GM18861 (cell line): ENCODE results near the gene TBC1D28.
"Not testable (repeated sequence)": the region's sequence is repeated elsewhere in the genome, so short reads cannot be mapped to it uniquely, and the experiment has no call there.

Experiments
- ATAC-seq: cut with Tn5 transposase; IDR thresholded peaks from one replicate; pipeline ENCODE4 v1.9.1; 2021; ENCODE audit not compliant: unreplicated experiment

Gene TBC1D28

GRCh38 chr17:18644291-18644690 is at the start of gene TBC1D28:
Gene TBC1D28 (minus strand): TSS chr17:18644391. CDS start chr17:18641352, 3,039 bp downstream.
- ATAC-seq = not testable (repeated sequence)

DNA sequence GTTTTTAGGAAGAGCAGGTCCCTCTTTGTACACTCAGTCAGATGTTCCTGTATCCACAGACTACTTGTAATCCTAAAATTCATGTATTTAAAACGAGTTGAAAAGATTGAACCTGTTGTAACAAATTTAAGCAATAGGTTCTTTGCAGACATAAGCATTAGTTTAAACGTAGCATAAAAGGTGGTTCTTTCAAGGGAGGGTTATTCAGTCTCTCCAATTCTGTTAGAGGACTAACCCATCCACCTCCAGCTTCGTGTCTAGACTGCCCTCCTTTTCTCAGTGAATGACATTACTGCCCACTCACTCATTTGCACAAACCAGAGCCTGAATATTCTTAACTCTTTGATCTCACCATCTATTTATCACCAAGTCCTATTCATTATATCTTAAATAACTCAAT is 38.5 kb upstream of the TBC1D28 start:
- ATAC-seq = not testable (repeated sequence)

DNA sequence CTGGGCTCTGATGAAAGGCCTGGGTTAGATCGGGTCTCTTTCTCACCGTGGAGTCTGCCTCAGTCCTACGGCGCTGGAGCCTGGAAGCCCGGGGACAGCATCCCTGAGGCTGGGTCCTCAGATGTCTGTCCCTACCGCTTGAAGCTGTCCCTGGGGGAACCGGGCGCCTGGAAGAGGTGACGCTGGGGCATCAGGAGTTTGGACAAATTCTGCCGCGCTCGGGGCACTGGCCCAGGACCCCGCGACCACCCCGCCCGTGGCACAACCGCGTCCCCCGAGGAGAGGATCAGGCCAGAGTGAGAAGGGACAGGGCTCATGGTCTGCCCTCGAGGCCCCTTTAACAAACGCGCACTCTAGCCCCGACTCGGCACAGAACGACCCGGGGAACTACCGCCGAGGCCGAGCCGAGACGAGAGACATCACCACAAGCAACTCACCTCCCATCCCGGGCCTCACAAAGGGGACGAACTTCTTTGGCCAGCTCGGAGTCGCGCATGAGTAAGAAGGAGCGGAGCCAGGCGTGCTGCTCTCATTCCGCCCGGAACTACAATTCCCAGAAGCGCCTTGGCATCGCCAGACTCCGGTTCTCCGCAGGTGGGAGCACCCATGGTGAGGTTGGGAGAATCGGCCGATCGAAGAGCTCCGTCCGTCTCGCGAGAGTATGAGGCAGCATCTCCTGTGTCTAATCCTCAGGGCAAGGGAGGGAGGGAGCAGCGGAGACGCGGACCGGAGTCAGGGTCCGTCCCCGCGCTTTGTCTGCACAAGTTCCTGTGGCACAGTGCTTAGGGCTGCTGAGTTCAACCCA is 37.8 kb upstream of the TBC1D28 start, which contains the start of gene FOXO3B:
TSS of gene FOXO3B (minus strand) at position 548 of the 805 bp plus-strand sequence. CDS start 663 bp downstream, outside the sequence.
- ATAC-seq = peak; percentile 71

GRCh38 chr17:18677381-18677780 is 33.2 kb upstream of the TBC1D28 start:
- ATAC-seq = not testable (repeated sequence)

DNA sequence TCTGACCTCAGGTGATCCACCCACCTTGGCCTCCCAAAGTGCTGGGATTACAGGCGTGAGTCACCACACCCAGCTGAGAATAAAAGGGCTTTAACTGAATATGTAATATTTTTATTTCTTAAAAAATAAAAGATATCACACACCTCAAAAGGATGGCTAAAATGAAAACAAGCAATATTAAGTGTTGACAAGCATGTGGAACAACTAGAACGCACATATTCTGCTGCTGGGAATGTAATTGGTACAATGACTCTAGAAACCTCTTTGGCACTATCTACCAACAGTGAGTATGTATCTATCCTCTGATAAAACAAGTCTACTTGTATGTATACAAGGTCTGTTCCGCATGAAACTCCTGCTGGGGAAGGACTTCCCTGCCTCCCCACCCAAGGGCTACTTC is 32.7 kb upstream of the TBC1D28 start:
- ATAC-seq = not testable (repeated sequence)

DNA sequence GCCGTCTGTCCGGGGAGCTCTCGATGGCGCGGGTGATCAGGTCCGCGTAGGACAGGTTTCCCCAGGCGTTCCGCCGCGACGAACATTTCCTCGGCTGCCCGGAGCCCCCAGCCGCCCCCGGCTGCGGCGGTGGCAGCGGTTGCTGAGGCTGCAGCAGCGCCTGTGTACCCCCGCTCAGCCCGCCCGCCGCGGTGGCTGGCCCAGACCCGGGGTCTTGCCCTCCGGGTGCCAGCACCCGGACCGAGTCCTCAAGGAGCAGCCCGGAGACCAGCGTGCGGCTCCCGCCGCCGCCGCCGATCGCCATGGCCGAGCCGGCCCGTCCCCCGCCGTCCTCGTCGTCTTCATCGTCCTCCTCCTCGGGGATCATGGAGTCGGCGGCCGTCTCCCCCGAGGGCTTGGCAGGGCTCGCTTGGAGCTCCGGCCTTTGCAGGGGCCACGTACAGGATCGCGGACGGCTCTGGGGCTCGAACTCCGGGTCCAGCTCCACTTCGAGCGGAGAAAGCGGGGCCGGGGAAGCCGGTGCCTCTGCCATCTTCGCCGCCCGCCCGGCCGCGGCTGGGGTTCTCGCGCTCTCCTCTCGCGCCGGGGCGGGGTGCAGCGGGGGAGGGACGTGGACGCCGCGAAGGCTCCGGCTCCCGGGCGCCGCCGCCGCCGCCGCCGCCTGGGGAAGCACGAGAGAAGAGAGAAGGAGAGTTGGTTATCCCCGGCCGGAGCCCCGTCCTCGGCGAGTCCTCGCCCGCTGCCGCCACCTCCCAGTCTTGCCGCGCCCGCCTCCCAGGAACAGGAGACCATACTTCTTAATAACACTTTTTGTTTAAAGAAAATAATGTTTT is 28.4 kb upstream of the TBC1D28 start:
- not testable (repeated sequence) for ATAC-seq

DNA sequence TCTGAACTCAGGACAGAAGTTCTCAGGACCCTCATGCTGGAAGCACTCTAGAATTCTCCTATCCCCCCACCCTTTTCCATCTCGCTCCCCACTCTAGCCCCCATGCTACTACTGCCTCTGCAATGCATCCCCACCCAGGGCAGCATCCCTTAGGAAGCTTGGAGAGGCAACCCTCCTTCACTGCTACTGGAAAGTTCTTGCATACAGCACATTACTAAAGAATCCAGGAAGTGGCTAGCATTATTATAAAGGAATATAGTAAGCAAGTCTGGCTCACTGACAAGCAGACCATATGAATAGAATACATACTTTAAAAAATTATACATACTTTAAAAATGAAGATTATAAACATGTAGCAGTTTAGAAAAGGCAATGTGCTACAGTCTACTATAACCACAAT is 24.4 kb upstream of the TBC1D28 start:
- ATAC-seq = not testable (repeated sequence)

- ATAC-seq = not testable (repeated sequence)
Measured at GRCh38 chr17:18667535-18667934, 23.3 kb upstream of the TBC1D28 start.

DNA sequence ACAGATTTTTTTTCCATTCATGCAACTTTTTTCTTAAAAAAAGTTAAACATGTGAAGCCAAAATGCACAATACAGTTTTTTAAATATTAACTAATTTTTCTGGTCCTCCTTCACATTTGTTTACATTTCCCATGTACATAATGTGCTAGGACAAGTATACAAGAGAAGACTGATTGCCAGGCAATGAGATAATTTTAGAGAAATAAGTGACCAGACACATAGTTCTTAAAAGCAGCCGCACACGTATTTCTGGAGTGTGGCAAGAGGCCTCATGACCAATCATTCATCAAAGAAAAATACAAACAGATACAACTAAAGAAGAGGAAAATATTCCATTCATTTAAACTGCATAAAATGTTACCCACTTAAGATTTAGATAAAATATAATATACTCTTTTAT is 22.1 kb upstream of the TBC1D28 start:
- not testable (repeated sequence) for ATAC-seq

GRCh38 chr17:18661924-18662624 is 17.9 kb upstream of the TBC1D28 start:
- not testable (repeated sequence) for ATAC-seq

DNA sequence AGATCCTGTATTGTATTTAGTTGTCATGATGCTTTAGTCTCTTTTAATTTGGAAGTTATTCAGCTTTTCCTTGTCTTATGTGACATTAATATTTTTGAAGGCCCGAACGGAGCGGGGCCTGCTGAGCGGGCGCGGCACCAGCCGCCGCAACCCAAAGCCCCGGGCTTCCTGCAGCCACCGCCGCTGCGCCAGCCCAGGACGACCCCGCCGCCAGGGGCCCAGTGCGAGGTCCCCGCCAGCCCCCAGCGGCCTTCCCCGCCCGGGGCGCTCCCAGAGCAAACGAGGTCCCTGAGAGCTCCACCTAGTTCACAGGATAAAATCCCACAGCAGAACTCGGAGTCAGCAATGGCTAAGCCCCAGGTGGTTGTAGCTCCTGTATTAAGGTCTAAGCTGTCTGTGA is 5.9 kb upstream of the TBC1D28 start:
- not testable (repeated sequence) for ATAC-seq

DNA sequence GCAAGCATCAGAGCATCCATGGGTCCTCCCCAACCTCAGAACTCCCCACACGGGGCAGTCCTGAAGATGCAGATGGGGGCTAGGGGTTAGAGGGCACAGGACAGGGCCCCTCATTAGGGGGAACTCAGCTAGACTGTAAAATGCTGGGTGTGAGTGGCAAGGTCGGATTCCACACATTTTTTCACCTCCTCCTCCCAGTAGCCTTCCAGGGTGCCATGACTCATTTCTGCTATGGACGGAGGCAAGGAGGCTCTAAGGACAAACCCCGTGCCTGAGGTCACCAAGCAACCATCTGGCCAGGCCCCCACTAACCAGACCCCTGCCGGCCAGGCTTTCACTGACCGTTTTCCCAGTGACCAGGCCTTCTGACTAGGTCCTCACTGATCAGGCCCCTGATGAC is 1.1 kb downstream of the TBC1D28 start:
- not testable (repeated sequence) for ATAC-seq

DNA sequence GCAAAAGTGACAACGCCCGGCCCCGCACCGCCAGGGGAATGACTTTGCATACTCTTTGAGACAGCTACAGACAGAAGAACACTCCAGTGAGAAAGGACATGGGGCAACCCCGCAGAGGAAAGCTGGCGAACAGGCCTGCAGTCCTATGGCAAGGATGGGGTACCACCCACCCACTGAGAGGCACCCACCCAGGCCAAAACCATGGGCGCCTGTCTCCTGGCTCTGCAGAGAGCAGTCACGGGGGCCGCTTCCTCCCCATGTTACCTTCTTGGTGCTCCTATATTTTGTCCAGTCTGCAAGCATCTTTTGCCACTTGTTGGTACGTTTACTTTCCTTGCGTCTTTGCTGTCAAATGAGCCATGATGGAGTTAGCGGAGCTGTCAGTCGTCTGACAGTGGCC is 5.8 kb downstream of the TBC1D28 start:
- ATAC-seq = not testable (repeated sequence)

- ATAC-seq = not testable (repeated sequence)
Measured at GRCh38 chr17:18636237-18636636, 8.0 kb downstream of the TBC1D28 start.

DNA sequence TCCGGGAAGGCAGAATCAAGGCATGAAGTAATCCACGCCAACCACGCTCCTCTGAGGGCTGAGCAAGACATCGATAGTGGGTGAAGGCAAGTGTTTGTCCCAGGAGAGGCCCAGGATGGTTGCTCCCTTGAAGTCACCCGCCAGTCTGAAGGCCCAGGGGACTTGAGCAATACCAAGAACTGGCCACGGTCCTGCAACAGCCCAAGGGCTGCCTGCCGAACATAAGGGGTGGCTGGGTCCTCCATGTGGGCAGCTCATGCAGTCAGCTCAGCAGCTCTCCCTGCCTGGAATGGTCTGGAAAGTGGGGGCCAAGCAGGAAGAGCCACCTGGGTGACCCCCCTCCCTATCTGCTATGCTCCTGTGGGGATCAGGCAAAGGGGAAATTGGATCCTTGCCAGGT is 8.4 kb downstream of the TBC1D28 start:
- not testable (repeated sequence) for ATAC-seq

- not testable (repeated sequence) for ATAC-seq
Measured at GRCh38 chr17:18634550-18635263, 9.5 kb downstream of the TBC1D28 start.

DNA sequence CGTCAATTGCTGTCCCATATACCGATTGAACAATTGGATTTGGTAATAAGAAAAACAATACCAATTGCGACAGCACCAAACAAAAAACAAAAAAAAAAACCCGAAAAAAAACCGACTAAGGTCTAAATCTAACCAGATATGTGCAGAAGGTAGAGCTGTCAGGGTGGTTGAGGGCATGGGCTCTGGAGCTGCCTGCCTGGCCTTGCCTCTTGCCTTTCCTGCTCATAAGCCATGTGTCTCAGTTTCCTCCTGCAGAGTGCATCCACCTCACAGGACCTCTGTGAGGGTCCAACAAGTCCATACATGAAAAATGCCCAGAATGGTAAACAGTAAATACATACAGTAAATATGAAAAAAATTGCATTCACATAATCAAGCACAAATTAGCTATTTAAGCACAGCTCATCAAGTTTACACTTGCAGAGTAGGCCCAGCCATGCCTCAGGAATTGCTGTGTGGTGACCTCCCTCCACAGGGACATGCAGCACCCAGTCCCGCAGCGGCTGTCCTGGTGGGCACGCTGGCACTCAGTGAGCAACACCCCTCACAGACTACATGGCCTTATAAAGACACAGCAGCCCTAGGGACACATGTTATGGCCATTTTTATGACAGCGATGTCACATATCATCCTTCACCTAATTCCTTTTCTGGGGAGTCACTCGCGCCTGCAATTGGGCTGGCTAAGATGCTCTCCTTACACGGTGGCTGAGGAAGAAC is 17.9 kb downstream of the TBC1D28 start:
- ATAC-seq = peak; percentile 18

DNA sequence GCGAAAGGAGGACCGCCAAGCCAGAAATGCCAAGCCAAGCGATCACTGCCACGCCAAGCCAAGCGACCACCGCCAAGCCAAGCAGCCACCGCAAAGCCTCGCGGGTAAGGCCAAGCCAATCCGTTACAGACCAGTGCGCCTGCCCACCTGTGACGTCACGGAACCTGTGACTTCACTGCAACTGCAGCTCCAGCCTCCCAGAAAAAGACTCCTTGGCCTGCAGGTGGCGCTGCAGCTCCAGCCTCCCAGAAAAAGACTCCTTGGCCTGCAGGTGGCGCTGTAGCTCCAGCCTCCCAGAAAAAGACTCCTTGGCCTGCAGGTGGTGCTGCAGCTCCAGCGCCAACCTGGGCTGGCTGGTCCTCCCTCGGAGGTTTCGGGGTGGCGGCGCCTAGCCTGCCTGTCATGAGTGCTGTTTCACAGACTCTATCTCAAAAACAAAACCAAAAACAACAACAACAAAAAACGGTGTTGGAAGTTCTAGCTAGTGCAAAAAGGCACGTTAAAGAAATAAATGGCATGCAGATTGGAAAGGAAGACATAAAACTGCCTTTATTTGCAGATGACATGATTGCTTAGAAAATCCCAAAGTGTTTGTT is 18.6 kb downstream of the TBC1D28 start:
- peak; percentile 70 for ATAC-seq

DNA sequence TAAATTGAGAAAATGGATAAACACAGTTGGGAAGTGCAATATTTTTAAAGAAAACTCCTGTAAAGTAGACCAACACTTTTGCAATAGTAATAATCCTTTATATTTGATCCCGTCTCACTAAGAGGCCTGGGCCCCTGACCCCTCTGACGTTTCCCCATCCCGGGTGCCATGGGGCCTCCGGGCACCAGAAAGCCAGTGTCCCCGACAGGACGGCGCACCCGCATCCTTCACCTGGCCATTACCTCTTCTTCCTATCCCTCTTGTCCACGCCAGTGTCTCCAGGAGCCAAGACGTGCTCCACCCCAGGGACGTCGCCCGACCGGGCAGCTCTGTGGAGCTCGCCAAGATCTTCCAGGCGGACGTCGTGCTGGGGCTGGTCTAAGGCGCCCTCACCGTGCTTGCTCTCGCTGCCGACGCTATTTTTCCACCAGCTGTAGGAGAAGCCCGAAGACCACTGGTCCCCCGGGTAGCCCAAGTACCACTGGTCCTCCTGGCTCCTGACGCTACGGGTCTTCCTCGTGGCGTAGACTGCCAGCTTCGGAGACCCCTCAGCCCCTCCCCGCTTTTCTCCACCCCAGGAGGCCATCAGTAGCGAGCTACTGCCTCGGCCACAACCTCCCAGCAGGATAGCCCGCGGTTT is 19.2 kb downstream of the TBC1D28 start:
- not testable (repeated sequence) for ATAC-seq
